PFSK-1 (cell line): ENCODE measurements around the gene SLC19A2.

Experiments used
- FOXP2 ChIP-seq: optimal IDR thresholded peaks from 2 replicates; pipeline ENCODE3; 2011; ENCODE audit warnings: borderline replicate concordance, control low read depth, inconsistent platforms; ENCODE audit not compliant: insufficient read depth; ENCODE audit errors: extremely low read length, extremely low read depth
- POLR2AphosphoS5 ChIP-seq: IDR thresholded peaks from 2 replicates; pipeline ENCODE4 v1.6.1; 2012; ENCODE audit warnings: low read depth, mild to moderate bottlenecking, control low read depth, low read length, moderate library complexity
- SIN3A ChIP-seq: IDR thresholded peaks from 2 replicates; pipeline ENCODE4 v1.6.1; 2012; ENCODE audit warnings: mild to moderate bottlenecking, low read length, moderate library complexity, borderline replicate concordance; ENCODE audit not compliant: insufficient read depth
- TAF1 ChIP-seq: IDR thresholded peaks from 2 replicates; pipeline ENCODE4 v1.6.1; 2012; ENCODE audit warnings: low read length, control low read depth, borderline replicate concordance; ENCODE audit not compliant: insufficient read depth
- TF ChIP-seq, protein P1 (sequence below), 2 experiments: IDR thresholded peaks; 2 replicates each; pipeline versions ENCODE4 v1.6.1 to v1.8.0; 2011 to 2012; ENCODE audit warnings: low read depth in 2 of 2, low read length in 2 of 2, control low read depth in 1 of 2, inconsistent platforms in 1 of 2, mild to moderate bottlenecking in 1 of 2, moderate library complexity in 1 of 2; ENCODE audit not compliant: insufficient read depth in 1 of 2

SLC19A2 gene

DNA sequence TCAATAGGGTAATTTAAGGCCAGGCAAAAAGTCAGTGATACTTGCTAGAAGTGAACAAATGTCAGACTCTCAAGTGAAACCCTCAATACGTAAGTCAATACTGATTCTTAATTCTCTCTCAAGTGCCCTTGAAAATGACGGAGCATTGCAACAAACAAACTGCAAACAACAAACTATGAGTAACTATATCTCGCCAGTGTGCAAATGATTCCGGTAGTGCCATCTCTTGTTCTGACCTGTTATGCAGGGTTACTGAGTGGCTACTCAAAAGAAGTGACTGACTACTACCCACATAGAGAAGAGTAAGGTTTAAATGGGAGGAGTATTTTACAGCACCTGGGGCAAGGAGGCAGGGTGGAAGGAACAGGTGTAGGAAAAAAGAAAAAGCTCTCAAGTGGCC is 1.6 kb downstream of the SLC19A2 start:
- TF ChIP-seq SIN3A (no peak), TAF1 (no peak), POLR2AphosphoS5 (no peak)
- TF ChIP-seq, protein P1, sequence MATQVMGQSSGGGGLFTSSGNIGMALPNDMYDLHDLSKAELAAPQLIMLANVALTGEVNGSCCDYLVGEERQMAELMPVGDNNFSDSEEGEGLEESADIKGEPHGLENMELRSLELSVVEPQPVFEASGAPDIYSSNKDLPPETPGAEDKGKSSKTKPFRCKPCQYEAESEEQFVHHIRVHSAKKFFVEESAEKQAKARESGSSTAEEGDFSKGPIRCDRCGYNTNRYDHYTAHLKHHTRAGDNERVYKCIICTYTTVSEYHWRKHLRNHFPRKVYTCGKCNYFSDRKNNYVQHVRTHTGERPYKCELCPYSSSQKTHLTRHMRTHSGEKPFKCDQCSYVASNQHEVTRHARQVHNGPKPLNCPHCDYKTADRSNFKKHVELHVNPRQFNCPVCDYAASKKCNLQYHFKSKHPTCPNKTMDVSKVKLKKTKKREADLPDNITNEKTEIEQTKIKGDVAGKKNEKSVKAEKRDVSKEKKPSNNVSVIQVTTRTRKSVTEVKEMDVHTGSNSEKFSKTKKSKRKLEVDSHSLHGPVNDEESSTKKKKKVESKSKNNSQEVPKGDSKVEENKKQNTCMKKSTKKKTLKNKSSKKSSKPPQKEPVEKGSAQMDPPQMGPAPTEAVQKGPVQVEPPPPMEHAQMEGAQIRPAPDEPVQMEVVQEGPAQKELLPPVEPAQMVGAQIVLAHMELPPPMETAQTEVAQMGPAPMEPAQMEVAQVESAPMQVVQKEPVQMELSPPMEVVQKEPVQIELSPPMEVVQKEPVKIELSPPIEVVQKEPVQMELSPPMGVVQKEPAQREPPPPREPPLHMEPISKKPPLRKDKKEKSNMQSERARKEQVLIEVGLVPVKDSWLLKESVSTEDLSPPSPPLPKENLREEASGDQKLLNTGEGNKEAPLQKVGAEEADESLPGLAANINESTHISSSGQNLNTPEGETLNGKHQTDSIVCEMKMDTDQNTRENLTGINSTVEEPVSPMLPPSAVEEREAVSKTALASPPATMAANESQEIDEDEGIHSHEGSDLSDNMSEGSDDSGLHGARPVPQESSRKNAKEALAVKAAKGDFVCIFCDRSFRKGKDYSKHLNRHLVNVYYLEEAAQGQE (IDR thresholded peaks at IDR 0.05; ENCODE audit: insufficient read depth in 1 of 2, low read depth in 2 of 2, low read length in 2 of 2) = no peak

DNA sequence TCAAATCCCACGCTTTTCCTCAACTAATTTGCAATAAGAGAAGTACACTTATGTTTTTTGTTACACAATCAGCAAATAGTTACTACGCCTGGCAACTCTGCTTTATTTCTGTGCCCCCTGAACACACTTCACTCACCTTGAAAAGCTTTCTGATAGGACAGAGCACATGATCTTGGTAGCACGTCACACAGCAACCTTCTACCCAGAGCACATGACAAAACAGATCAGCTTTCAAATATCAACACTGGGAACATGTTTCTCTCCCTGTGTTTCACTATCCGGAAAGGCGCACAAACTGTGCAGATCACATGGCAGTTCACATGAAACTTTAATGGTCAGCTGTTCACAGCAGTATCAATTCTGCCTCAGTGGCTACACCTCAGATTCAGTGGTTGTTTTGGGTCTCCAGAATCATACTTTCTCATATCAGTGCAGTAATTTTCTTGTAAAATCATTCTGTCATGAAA is 2.2 kb downstream of the SLC19A2 start:
- TF ChIP-seq TAF1 (no peak), SIN3A (no peak), FOXP2 (no peak), POLR2AphosphoS5 (no peak)
- TF ChIP-seq, protein P1 (IDR thresholded peaks at IDR 0.05; ENCODE audit: insufficient read depth in 1 of 2, low read depth in 2 of 2, low read length in 2 of 2) = no peak

DNA sequence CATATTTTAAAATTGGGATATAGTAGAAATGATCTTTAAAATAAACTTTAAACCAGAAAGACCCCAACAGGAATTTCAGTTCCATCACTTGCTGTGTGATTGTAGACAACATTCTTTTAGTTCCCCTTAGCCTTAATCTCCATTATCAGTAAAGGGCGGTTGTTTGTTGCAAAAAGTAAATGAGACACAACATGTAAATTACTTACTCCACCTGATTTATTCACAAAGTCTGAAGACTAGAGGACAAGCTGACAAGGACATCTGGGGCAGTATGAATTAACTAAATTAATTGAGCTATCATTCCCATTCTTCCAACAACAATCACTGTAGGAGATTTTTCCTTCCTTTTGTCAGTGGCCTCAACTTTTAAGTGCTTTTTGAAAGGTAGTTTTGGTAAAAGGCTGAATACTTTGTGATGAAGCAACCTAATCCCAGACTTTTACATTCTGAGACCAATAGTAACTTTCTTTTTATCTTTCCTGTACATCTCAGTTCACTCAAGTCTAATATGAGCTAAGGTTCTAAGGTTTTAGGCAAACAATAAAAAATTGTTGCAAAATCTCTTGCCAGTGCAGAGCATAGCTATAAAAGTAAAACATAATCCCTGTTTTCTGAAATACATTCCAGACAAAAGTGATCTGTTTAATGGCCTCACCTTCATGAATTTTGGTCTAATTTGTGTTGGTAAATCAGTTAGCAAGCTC is 6.2 kb downstream of the SLC19A2 start:
- TF ChIP-seq FOXP2 = no peak
- TF ChIP-seq, protein P1 (IDR thresholded peaks at IDR 0.05; ENCODE audit: insufficient read depth in 1 of 2, low read depth in 2 of 2, low read length in 2 of 2) = no peak
- no peak for TF ChIP-seq TAF1
- no peak for TF ChIP-seq SIN3A
- no peak for TF ChIP-seq POLR2AphosphoS5

DNA sequence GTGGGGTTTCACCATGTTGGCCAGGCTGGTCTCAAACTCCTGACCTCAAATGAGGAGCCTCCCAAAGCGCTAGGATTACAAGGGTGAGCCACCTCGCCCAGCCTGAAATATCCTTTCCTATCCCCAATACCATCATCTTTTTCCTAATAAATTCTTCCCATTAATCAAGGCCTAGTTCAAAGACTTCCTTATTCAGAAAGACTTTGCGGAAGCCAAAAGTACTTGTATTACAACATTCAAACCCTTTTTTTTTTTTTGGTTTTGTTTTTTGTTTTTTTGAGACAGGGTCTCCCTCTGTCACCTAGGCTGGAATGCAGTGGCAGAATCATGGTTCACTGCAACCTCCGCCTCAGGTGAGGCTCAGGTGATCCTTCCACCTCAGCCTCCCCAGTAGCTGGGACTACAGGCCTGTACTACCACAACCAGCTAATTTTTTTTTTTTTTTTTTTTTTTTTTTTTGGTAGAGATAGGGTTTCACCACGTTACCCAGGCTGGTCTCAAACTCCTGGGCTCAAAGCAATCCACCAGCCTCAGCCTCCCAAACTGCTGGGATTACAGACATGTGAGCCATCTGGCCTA is 7.6 kb downstream of the SLC19A2 start:
- TF ChIP-seq POLR2AphosphoS5 (no peak), TAF1 (no peak), FOXP2 (no peak), SIN3A (no peak)
- TF ChIP-seq, protein P1 (IDR thresholded peaks at IDR 0.05; ENCODE audit: insufficient read depth in 1 of 2, low read depth in 2 of 2, low read length in 2 of 2) = no peak
